ENCODE results near the gene CTNNBIP1.

CTNNBIP1 gene

GRCh38 chr1:9840176-9840575, 69.9 kb downstream of the CTNNBIP1 start:
- no peak for TF ChIP-seq CTCF (IDR thresholded peaks at IDR 0.05; ENCODE audit: low read depth, low read length, missing control alignments)
- DNase-seq (ENCODE audit: extremely low read depth, low read depth), result no peak
- no peak overlapping the region for H3K4me3 ChIP-seq (replicated peaks; ENCODE audit: low read depth, low read length)

GRCh38 chr1:9838946-9839345, 71.1 kb downstream of the CTNNBIP1 start:
- TF ChIP-seq CTCF (IDR thresholded peaks at IDR 0.05; ENCODE audit: low read depth, low read length, missing control alignments), result no peak
- DNase-seq (ENCODE audit: extremely low read depth, low read depth), result no peak

GRCh38 chr1:9836632-9836960, 73.5 kb downstream of the CTNNBIP1 start:
- no peak for TF ChIP-seq CTCF (IDR thresholded peaks at IDR 0.05; ENCODE audit: low read depth, low read length, missing control alignments)
- H3K4me3 ChIP-seq (replicated peaks; ENCODE audit: low read depth, low read length), result no peak overlapping the region
- DNase-seq (ENCODE audit: extremely low read depth, low read depth), result no peak

More at GRCh38 chr1:9838946-9839345, 71.1 kb downstream of the CTNNBIP1 start:
- no peak overlapping the region for H3K4me3 ChIP-seq (replicated peaks; ENCODE audit: low read depth, low read length)

GRCh38 chr1:9835758-9836631, 74.1 kb downstream of the CTNNBIP1 start:
- no peak for DNase-seq (ENCODE audit: extremely low read depth, low read depth)
- H3K4me3 ChIP-seq (replicated peaks; ENCODE audit: low read depth, low read length), result no peak overlapping the region
- TF ChIP-seq CTCF (IDR thresholded peaks at IDR 0.05; ENCODE audit: low read depth, low read length, missing control alignments), result no peak

GRCh38 chr1:9835404-9835757, 74.7 kb downstream of the CTNNBIP1 start:
- no peak for DNase-seq (ENCODE audit: extremely low read depth, low read depth)
- H3K4me3 ChIP-seq (replicated peaks; ENCODE audit: low read depth, low read length), result no peak overlapping the region
- no peak for TF ChIP-seq CTCF (IDR thresholded peaks at IDR 0.05; ENCODE audit: low read depth, low read length, missing control alignments)

GRCh38 chr1:9833632-9834031, 76.4 kb downstream of the CTNNBIP1 start:
- no peak overlapping the region for H3K4me3 ChIP-seq (replicated peaks; ENCODE audit: low read depth, low read length)
- no peak for DNase-seq (ENCODE audit: extremely low read depth, low read depth)
- no peak for TF ChIP-seq CTCF (IDR thresholded peaks at IDR 0.05; ENCODE audit: low read depth, low read length, missing control alignments)

Measured in HFF-Myc (cell line).